Measurements from ENCODE around the gene DHTKD1. TPM values are rescaled to one million over a fixed set of nuclear protein-coding genes. Genes with fewer than 3 reads are reported as not detected.
"Not testable (repeated sequence)": the region's sequence is repeated elsewhere in the genome, so short reads cannot be mapped to it uniquely, and the experiment has no call there.

The DHTKD1 gene
- total RNA-seq, 1 donor from 2014 or later = 56.3 TPM

DNA sequence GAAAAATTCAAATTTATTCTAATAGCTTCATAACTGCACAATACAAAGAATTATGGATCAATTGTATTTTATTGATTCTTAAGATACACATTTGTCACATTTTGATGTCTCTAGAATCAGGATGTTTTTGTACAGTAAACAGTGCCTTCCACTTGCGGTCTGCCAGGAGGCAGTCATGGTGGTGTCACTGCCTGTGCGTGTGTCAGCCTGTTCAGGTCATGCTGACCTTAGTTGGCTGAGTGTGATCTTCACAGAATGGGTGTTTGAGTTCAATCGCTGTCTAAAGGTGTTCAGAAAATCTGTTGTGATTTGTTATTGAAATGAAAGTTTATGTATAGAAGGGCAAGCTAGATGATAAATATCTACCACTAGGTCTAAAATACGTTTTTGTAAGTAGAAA, 81.4 kb downstream of the DHTKD1 start:
- DNase-seq (ENCODE audit: low spot score) = no peak

GRCh38 chr10:12154516-12154915, 85.8 kb downstream of the DHTKD1 start:
- no peak for DNase-seq (ENCODE audit: low spot score)

- DNase-seq (ENCODE audit: low spot score) = no peak
Observed at GRCh38 chr10:12156367-12157123, 87.8 kb downstream of the DHTKD1 start.

GRCh38 chr10:12158111-12158510, 89.4 kb downstream of the DHTKD1 start:
- DNase-seq (ENCODE audit: low spot score) = no peak

- DNase-seq (ENCODE audit: low spot score) = no peak
Observed at GRCh38 chr10:12160664-12161063, 91.9 kb downstream of the DHTKD1 start.

- DNase-seq (ENCODE audit: low spot score) = no peak
Observed at GRCh38 chr10:12162927-12163326, 94.2 kb downstream of the DHTKD1 start.

DNA sequence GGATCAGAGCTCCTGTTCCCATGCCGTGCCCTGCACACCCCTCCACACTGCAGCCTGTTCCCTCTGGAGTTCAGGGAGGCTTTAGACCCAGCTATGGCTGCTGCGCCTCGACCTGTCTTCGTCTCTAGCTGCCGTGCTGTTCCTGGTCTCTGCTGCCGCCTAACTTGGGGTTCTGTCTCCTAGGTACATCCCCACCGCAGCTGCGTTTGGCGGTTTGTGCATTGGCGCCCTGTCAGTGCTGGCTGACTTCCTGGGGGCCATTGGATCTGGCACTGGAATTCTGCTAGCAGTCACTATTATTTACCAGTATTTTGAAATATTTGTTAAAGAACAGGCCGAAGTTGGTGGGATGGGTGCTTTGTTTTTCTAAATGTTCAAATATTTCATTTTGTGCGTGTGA, 95.3 kb downstream of the DHTKD1 start:
- DNase-seq (ENCODE audit: low spot score) = no peak

DNA sequence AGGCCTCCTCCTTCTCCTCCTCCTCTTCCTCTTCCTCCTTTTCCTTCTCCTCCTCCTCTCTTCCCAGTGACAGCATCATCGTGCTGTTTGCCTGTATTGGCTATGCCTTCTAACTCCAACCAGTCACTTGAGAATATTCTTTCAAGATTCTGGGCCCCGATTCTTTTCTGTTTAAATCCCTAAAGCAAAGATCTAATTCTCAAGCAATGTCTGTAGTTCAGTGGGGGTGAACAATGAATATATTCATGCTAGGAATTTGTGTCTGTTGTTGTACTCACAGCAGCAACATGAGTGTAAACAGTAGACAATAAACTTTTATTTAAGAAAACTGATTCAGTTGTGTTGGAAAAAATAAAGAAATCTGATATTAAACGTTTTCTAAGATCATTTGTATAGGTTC, 96.3 kb downstream of the DHTKD1 start:
- no peak for DNase-seq (ENCODE audit: low spot score)

DNA sequence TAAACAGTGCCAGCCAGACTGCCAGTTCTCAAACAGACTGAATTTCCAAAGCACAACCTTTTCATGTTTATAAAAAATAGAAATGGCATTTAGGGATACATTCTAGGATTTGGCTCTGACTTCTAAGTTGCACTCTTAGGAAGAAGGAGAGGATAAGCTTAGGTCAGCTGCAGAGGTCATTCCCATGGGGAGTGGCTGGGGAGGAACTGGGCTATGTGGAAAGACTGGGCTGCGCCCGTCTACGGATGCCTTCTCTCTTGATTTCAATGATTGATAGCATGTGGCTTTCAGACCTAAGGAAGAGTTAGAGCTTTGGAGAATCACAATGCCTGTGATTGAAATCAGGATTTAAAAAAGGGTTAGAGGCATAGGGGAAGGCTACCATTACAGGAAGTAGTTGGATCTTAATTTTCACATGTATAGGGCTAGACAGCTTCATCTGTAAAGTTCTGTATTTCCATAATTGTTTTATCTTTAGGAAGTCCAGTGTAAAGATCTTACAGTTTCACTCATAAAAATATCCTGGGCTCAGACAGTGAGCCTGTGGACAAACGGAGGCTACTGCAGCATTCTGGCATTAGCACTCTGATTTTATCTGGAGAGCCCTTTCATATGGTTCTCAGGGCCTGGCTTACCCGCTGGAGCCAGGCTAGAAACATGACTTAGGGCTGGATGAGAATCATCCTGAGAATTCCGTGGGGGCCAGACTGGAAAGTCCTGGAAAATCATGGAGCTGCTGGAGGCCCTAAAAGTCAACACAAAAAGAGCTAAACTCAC, 97.4 kb downstream of the DHTKD1 start:
- DNase-seq (ENCODE audit: low spot score) = no peak

- not testable (repeated sequence) for DNase-seq (ENCODE audit: low spot score)
Observed at GRCh38 chr10:12171512-12171911, 102.8 kb downstream of the DHTKD1 start.

Other genes with a start within 250 kb of the DHTKD1 start
- gene PROSER2, start 245.6 kb upstream of the DHTKD1 start, total RNA-seq (ENCODE audit: insufficient read depth, low replicate concordance) = 4.1 TPM
- 16.6 TPM for gene UPF2, start 26.1 kb upstream of the DHTKD1 start, total RNA-seq (ENCODE audit: insufficient read depth, low replicate concordance)
- 2.6 TPM for gene SEC61A2, start 60.7 kb downstream of the DHTKD1 start, total RNA-seq (ENCODE audit: insufficient read depth, low replicate concordance)
- 51.3 TPM for gene NUDT5, start 126.9 kb downstream of the DHTKD1 start, total RNA-seq (ENCODE audit: insufficient read depth, low replicate concordance)
- gene CDC123, start 127.2 kb downstream of the DHTKD1 start, total RNA-seq (ENCODE audit: insufficient read depth, low replicate concordance) = 48.4 TPM